HG03378 (cell line): ENCODE data around the gene GTF2A1L.

Experiments used
- ATAC-seq: cut with Tn5 transposase; IDR thresholded peaks from one replicate; pipeline ENCODE4 v1.9.1; 2021; ENCODE audit warnings: mild to moderate bottlenecking, moderate library complexity; ENCODE audit not compliant: unreplicated experiment

Gene GTF2A1L

GRCh38 chr2:48728840-48729239 lies 111.2 kb downstream of the GTF2A1L start:
- ATAC-seq, result no peak
